ENCODE data around the gene CDC73. TPM values are rescaled to one million over a fixed set of nuclear protein-coding genes. Genes with fewer than 3 reads are reported as not detected.
"Not testable (repeated sequence)": the region's sequence is repeated elsewhere in the genome, so short reads cannot be mapped to it uniquely, and the experiment has no call there.

The CDC73 gene
- total RNA-seq, 2 experiments from 2014 or later: 40.8 to 52.4 TPM

DNA sequence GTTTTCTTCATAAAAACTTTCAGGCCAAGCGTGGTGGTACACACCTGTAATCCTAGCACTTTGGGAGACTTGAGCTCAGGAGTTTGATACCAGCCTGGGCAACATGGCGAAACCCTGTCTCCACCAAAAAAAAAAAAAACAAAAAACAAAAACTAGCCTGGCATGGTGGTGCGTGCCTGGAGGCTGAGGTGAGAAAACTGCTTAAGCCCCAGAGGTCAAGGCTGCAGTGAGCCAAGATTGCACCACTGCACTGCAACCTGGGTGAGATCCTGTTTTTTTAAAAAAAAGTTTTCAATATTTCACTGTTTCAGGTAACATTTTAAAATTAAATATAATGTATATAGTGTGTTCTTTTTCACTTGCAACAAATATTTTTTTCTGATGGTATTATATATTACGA, 78.1 kb downstream of the CDC73 start:
- Mint-ChIP-seq H3K9me3 (ENCODE audit: low read depth) (no peaks in the 10 kb centered on the region), H3K4me1 (peaks cover 34% of the 10 kb centered on the region), H3K36me3 (ENCODE audit: low read depth) (peaks cover 26% of the 10 kb centered on the region), H3K27ac (no peak overlapping the region), H3K27me3 (no peaks in the 10 kb centered on the region), H3K4me3 (no peak overlapping the region)
- ATAC-seq: no peak
- CTCF ChIA-PET: no interaction called here
- intact Hi-C loops (cut with DNase I, micrococcal nuclease): no loop called here
- POLR2A ChIA-PET: no interaction called here
- DNase-seq: no peak

DNA sequence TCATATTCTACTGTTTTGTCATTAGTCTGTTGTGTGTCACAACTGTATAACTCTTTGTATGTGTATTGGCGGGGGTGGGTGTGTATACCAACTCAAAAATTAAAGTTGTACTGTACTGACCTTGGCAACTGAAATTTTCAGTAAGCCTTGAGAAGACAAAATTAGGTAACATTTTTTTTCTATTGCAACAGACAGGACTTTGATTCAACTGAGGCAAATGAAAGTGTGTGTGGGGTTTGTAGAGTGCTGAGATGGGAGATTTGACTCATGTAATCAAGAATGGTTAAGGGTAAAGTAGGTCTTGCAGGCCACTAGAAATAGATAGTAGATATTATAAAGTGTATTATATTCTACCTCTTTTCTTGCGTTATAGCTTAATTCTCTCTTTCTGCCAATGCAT, 79.2 kb downstream of the CDC73 start:
- no peak overlapping the region for H3K4me3 Mint-ChIP-seq
- no peak for ATAC-seq
- intact Hi-C loops (cut with DNase I, micrococcal nuclease): no loop called here
- H3K9me3 Mint-ChIP-seq (ENCODE audit: low read depth): peaks cover 7% of the 10 kb centered on the region
- no peaks in the 10 kb centered on the region for H3K27me3 Mint-ChIP-seq
- DNase-seq: no peak
- POLR2A ChIA-PET: no interaction called here
- CTCF ChIA-PET: no interaction called here
- H3K36me3 Mint-ChIP-seq (ENCODE audit: low read depth): peaks cover 31% of the 10 kb centered on the region
- peaks cover 26% of the 10 kb centered on the region for H3K4me1 Mint-ChIP-seq
- no peak overlapping the region for H3K27ac Mint-ChIP-seq

DNA sequence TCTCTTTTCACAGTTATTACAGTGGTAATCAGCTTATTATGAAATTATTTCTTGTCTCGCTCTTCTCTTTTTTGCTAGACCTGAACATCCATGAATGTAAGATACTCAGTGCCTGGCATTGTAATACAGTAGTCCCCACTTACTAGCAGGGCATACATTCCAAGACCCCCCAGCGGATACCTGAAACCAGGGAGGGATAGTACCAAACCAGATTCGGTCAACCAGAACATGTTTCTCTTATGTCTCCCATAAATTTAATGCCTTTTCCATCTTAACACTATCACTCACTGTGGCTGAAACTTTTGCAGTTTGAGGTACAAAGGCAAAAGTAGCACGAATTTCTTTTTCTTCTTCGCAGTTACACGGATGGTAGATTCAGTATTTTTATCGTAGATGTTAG, 89.2 kb downstream of the CDC73 start:
- Mint-ChIP-seq H3K9me3 (ENCODE audit: low read depth) (peaks cover 12% of the 10 kb centered on the region), H3K36me3 (ENCODE audit: low read depth) (peaks cover 70% of the 10 kb centered on the region), H3K27ac (no peak overlapping the region), H3K4me1 (peaks cover 15% of the 10 kb centered on the region), H3K27me3 (no peaks in the 10 kb centered on the region), H3K4me3 (no peak overlapping the region)
- POLR2A ChIA-PET: no interaction called here
- DNase-seq (no peak), ATAC-seq (no peak)
- CTCF ChIA-PET: no interaction called here
- intact Hi-C loops (cut with DNase I, micrococcal nuclease): no loop called here

DNA sequence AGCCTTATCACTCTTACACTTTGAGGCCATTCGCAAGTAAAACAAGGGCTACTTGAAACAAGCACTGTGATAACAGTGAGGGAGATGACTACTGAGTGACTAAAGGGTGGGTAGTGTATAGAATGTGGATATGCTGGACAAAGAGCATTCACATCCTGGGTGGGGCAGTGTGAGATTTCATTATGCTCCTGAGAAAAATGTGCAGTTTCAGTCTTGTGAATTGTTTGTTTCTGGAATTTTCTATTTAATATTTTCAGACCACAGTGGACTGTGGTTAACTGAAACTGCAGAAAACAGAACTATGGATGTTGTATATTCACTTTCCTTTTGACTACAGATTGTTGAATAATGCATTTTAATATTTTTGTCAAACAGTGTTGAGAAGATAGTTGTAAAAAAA, 89.7 kb downstream of the CDC73 start:
- ChIA-PET POLR2A (no interaction called here), CTCF (no interaction called here)
- DNase-seq (no peak), ATAC-seq (peak; percentile 69)
- Mint-ChIP-seq H3K4me3 (no peak overlapping the region), H3K27ac (no peak overlapping the region), H3K9me3 (ENCODE audit: low read depth) (peaks cover 10% of the 10 kb centered on the region), H3K4me1 (peaks cover 15% of the 10 kb centered on the region), H3K27me3 (no peaks in the 10 kb centered on the region), H3K36me3 (ENCODE audit: low read depth) (peaks cover 70% of the 10 kb centered on the region)
- intact Hi-C loops (cut with DNase I, micrococcal nuclease): no loop called here

DNA sequence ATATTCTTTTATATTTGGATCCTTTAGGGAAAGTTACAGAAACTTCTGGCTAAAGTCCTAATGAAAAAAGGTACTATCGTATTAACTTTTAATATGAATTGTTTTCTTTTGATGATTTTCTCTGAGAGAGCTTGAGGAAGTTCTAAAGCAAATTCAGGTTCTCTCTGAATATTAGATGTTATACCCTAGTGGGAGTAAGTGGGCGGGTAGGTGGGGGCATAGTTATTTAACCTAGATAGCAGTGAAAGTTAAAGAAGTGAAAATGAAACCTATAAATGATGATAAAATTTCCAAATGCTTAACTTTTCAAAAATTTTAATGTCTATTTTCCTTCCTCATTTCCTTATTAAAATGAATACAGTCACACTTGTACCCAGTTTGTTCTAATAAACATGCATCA, 90.8 kb downstream of the CDC73 start:
- H3K27ac Mint-ChIP-seq: no peak overlapping the region
- intact Hi-C loops (cut with DNase I, micrococcal nuclease): no loop called here
- H3K9me3 Mint-ChIP-seq (ENCODE audit: low read depth): peaks cover 3% of the 10 kb centered on the region
- DNase-seq (no peak), ATAC-seq (no peak)
- H3K4me3 Mint-ChIP-seq: no peak overlapping the region
- H3K27me3 Mint-ChIP-seq: no peaks in the 10 kb centered on the region
- ChIA-PET POLR2A (no interaction called here), CTCF (no interaction called here)
- H3K36me3 Mint-ChIP-seq (ENCODE audit: low read depth): peaks cover 69% of the 10 kb centered on the region
- peaks cover 15% of the 10 kb centered on the region for H3K4me1 Mint-ChIP-seq

DNA sequence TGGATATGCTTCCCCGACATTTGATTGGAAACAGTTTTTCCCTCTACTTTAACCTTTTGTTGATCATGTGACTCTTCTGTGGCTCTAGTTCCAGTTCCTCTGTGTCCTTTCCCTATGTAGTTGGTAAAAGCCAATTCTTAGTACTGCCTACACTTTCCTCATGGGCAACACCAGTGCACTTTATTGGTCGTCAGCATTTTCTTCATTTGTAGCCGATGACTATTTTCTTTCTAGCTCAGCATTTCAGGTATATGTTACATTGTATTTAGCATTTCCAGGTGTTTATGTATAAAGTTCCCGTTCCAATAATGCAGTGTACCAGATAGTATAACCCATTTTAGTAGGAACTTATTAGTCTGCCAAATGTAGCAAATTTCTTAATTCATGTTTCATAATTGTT, 92.2 kb downstream of the CDC73 start:
- H3K4me1 Mint-ChIP-seq: peaks cover 14% of the 10 kb centered on the region
- CTCF ChIA-PET: no interaction called here
- POLR2A ChIA-PET: no interaction called here
- ATAC-seq (no peak), DNase-seq (no peak)
- H3K27me3 Mint-ChIP-seq: no peaks in the 10 kb centered on the region
- no peaks in the 10 kb centered on the region for H3K9me3 Mint-ChIP-seq (ENCODE audit: low read depth)
- no peak overlapping the region for H3K4me3 Mint-ChIP-seq
- peaks cover 69% of the 10 kb centered on the region for H3K36me3 Mint-ChIP-seq (ENCODE audit: low read depth)
- intact Hi-C loops (cut with DNase I, micrococcal nuclease): no loop called here
- no peak overlapping the region for H3K27ac Mint-ChIP-seq

DNA sequence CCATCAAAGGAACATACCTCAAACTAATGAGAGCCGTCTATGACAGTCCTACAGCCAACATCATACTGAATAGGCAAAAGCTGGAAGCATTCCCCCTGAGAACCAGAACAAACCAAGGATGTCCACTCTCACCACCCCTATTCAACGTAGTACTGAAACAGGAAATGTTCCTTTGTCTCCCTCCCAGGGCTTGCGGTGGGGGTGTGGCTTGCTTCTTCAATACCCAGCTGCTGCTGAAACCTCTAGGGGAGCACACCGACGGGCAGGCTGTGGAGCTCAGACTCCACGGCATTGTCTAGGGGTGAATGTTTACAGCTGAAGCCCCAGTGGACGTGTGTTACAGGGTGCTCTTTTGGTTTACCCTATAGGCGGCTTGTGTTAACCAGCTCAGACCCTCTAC, 95.1 kb downstream of the CDC73 start:
- Mint-ChIP-seq H3K27me3 (no peaks in the 10 kb centered on the region), H3K36me3 (ENCODE audit: low read depth) (peaks cover 62% of the 10 kb centered on the region), H3K4me3 (no peak overlapping the region), H3K27ac (no peak overlapping the region), H3K4me1 (peaks cover 2% of the 10 kb centered on the region), H3K9me3 (ENCODE audit: low read depth) (no peaks in the 10 kb centered on the region)
- DNase-seq (no peak), ATAC-seq (no peak)
- intact Hi-C loops (cut with DNase I, micrococcal nuclease): no loop called here
- ChIA-PET CTCF (no interaction called here), POLR2A (no interaction called here)

DNA sequence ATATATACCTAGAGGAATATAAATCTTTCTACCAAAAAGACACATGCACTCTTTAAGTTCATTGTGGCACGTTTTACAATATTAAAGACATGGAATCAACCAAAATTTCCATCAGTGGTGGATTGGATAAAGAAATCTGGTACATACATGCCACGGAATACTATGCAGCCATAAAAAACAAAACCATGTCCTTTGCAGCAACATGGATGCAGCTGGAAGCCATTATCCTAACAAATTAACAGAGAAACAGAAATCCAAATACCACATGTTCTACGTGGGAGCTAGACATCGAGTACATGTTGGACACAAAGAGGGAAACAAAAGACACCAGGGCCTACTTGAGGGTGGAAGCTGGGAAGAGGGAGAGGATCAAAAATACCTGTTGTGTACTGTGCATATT, 97.6 kb downstream of the CDC73 start:
- CTCF ChIA-PET: no interaction called here
- H3K36me3 Mint-ChIP-seq (ENCODE audit: low read depth): peaks cover 56% of the 10 kb centered on the region
- no peak overlapping the region for H3K4me3 Mint-ChIP-seq
- ATAC-seq (no peak), DNase-seq (no peak)
- H3K27me3 Mint-ChIP-seq: no peaks in the 10 kb centered on the region
- no peak overlapping the region for H3K27ac Mint-ChIP-seq
- POLR2A ChIA-PET: no interaction called here
- H3K4me1 Mint-ChIP-seq: peaks cover 6% of the 10 kb centered on the region
- peaks cover 1% of the 10 kb centered on the region for H3K9me3 Mint-ChIP-seq (ENCODE audit: low read depth)
- intact Hi-C loops (cut with DNase I, micrococcal nuclease): no loop called here

DNA sequence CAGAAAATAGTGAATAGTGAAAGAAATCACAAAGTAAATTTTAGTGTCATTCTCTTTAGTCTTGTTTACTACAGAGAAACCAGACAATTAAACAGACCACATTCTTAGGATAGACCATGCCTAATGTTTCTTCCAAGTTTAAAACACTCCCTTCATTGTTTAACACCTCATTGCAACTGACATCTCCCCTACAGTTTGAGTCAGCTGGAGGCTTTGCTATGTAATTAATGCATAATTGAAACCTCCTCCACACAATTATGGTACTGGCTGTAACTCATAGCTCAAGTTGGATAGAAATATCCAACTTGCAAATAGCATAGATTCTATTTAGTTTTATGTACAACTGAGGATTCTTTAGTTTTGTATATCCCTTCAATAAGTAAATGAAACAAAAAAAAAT, 99.8 kb downstream of the CDC73 start:
- POLR2A ChIA-PET: no interaction called here
- CTCF ChIA-PET: interaction anchor here (0.6 kb wide), 1 partner anchor 591 kb away, joined by 6 read pairs; no protein-coding TSS in a partner anchor

DNA sequence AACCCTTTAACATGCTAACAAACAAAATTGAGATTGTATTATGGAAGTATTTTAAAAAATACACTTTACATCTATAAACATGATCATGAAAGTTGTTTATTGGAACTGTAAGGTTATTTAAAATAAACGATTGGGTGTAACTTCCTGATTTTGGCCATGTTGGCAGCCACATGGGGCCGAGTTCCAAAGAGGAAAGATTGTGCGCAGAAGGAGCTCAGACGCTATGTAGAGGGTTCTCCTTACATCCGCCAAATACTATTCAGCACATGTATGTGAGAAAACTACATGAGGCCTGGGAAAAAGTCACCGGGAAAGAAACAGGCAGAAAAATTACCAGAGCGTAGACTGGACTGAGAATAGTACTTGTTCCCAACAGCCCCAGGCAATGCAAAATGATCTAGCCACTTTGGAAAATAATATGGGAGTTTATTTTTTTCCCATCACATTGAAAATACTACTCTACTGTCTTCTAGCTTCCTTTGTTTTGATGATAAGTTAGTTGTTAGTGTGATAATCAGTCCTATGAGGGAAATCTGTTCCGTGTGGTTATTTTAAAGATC, 100.3 kb downstream of the CDC73 start:
- Mint-ChIP-seq H3K27me3 (no peaks in the 10 kb centered on the region), H3K9me3 (ENCODE audit: low read depth) (peaks cover 1% of the 10 kb centered on the region), H3K36me3 (ENCODE audit: low read depth) (peaks cover 58% of the 10 kb centered on the region), H3K4me3 (no peak overlapping the region), H3K27ac (no peak overlapping the region), H3K4me1 (peaks cover 22% of the 10 kb centered on the region)
- ChIA-PET CTCF (interaction anchor here (0.6 to 1.2 kb wide), 3 partner anchors 9 to 591 kb away, joined by 3 to 6 read pairs (median 3); no protein-coding TSS in a partner anchor), POLR2A (no interaction called here)
- intact Hi-C loops (cut with DNase I, micrococcal nuclease): no loop called here
- ATAC-seq (no peak), DNase-seq (no peak)

More for the DNA sequence above, 99.8 kb downstream of the CDC73 start:
- Mint-ChIP-seq H3K4me3 (no peak overlapping the region), H3K4me1 (peaks cover 18% of the 10 kb centered on the region), H3K27me3 (no peaks in the 10 kb centered on the region), H3K36me3 (ENCODE audit: low read depth) (peaks cover 59% of the 10 kb centered on the region), H3K9me3 (ENCODE audit: low read depth) (peaks cover 1% of the 10 kb centered on the region), H3K27ac (no peak overlapping the region)
- DNase-seq: no peak
- intact Hi-C loops (cut with DNase I, micrococcal nuclease): no loop called here
- no peak for ATAC-seq

DNA sequence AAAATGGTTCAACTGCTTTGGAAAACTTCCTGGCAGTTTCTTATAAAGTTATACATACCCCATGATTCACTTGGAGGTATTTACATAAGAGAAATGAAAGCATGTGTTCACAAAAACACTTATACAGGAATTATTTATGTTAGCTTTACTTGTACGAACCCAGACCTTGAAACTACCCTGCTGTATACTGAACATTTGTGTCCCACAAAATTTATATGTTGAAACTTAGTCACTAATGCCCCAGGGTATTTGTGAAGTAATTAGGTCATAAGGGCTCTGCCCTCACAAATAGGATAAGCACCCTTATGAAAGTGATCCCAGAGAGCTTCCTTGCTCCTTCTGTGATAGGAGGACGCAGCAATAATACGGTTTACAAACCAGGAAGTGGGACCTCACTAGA, 107.3 kb downstream of the CDC73 start:
- Mint-ChIP-seq H3K27me3 (no peaks in the 10 kb centered on the region), H3K27ac (no peak overlapping the region), H3K4me1 (peaks cover 18% of the 10 kb centered on the region), H3K4me3 (no peak overlapping the region), H3K9me3 (ENCODE audit: low read depth) (no peaks in the 10 kb centered on the region), H3K36me3 (ENCODE audit: low read depth) (peaks cover 28% of the 10 kb centered on the region)
- POLR2A ChIA-PET: no interaction called here
- CTCF ChIA-PET: no interaction called here
- ATAC-seq (no peak), DNase-seq (no peak)
- intact Hi-C loops (cut with DNase I, micrococcal nuclease): no loop called here

DNA sequence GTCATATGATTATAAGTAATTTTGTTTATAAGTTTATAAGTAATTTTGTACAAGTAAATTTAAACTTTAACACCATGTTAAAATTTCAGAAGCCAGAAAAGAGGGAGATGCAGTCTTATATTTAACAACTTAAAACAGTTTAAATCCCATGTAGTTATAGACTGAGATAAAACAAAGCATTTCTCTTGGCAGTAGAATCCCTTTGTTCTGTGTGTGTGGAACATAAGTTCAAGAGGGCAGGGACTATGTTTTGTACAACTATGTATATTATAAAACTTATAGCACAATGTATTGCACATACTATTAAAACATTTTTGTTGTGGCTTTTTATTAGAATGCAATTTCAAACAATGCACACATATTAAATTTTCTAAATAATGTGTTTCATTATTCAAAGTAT, 109.3 kb downstream of the CDC73 start:
- ATAC-seq; H3K4me3 Mint-ChIP-seq; H3K9me3 Mint-ChIP-seq (ENCODE audit: low read depth); DNase-seq; H3K4me1 Mint-ChIP-seq; intact Hi-C loops (cut with DNase I, micrococcal nuclease); H3K27ac Mint-ChIP-seq; POLR2A ChIA-PET; H3K27me3 Mint-ChIP-seq: not testable (repeated sequence)
- H3K36me3 Mint-ChIP-seq (ENCODE audit: low read depth): peaks cover 23% of the 10 kb centered on the region
- CTCF ChIA-PET: interaction anchor here (0.5 kb wide), 1 partner anchor 8 kb away, joined by 3 read pairs; no protein-coding TSS in a partner anchor

DNA sequence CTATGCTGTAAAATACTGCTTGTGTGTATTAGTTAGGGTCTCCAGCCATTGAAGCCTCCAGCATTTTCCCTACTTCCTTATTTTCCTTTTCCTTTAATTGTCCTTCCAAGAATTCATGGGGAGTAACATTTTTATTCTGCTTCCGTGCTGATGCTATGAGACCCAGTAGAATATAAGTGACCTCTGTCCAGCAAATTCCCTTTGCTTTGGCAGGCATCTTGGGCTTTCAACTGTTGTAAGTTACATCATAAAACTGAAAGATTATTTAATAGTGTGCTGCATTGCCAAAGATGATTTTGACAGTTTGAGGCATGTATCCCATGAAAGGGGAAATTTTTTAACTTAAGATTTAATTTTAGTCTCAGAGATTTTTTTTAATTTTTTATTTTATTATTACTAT, 112.7 kb downstream of the CDC73 start:
- H3K4me1 Mint-ChIP-seq: no peaks in the 10 kb centered on the region
- no peak overlapping the region for H3K4me3 Mint-ChIP-seq
- intact Hi-C loops (cut with DNase I, micrococcal nuclease): no loop called here
- no peak for DNase-seq
- POLR2A ChIA-PET: no interaction called here
- no peaks in the 10 kb centered on the region for H3K27me3 Mint-ChIP-seq
- CTCF ChIA-PET: interaction anchor here (0.7 kb wide), 1 partner anchor 740 kb away, joined by 3 read pairs; no protein-coding TSS in a partner anchor
- H3K36me3 Mint-ChIP-seq (ENCODE audit: low read depth): peaks cover 29% of the 10 kb centered on the region
- H3K9me3 Mint-ChIP-seq (ENCODE audit: low read depth): no peaks in the 10 kb centered on the region
- no peak for ATAC-seq
- H3K27ac Mint-ChIP-seq: no peak overlapping the region
